ENCODE measurements around the gene GDF10.

- no peak for TF ChIP-seq SMC3 (IDR thresholded peaks at IDR 0.05; ENCODE audit: low read depth, low read length)
- no peak for TF ChIP-seq CTCF (IDR thresholded peaks at IDR 0.05)
- TF ChIP-seq MAX (IDR thresholded peaks at IDR 0.05; ENCODE audit: low read depth) = no peak
- no peak for TF ChIP-seq RCOR1 (IDR thresholded peaks at IDR 0.05; ENCODE audit: low read length)
- TF ChIP-seq TEAD4 (IDR thresholded peaks at IDR 0.05; ENCODE audit: borderline replicate concordance, insufficient read depth) = no peak
- TF ChIP-seq RXRA (IDR thresholded peaks at IDR 0.05; ENCODE audit: borderline replicate concordance, low read depth) = no peak
- TF ChIP-seq RAD21 (IDR thresholded peaks at IDR 0.05; ENCODE audit: low read length) = no peak
- no peak for TF ChIP-seq JUND (IDR thresholded peaks at IDR 0.05)
- no peak for TF ChIP-seq EZH2phosphoT487 (IDR thresholded peaks at IDR 0.05; ENCODE audit: borderline replicate concordance, low read depth)
- TF ChIP-seq USF2 (IDR thresholded peaks at IDR 0.05; ENCODE audit: borderline replicate concordance, low read depth, low read length) = no peak
- TF ChIP-seq CHD2 (IDR thresholded peaks at IDR 0.05; ENCODE audit: low read length, partially characterized antibody) = no peak
- TF ChIP-seq NFIC (IDR thresholded peaks at IDR 0.05; ENCODE audit: borderline replicate concordance) = no peak
These were observed 9.7 kb upstream of the GDF10 start for GRCh38 chr10:47290338-47290737.
